Endometrial microvascular endothelial cells (primary cell): ENCODE results near the gene PIK3C2G. TPM values are rescaled to one million over a fixed set of nuclear protein-coding genes. Genes with fewer than 3 reads are reported as not detected.
"Not testable (repeated sequence)": the region's sequence is repeated elsewhere in the genome, so short reads cannot be mapped to it uniquely, and the experiment has no call there.

Source experiments
- in situ Hi-C: cut with HindIII; loops from 2 replicates; pipeline ENCODE4 v1.10.0; 2017; ENCODE audit warnings: low sequenced_read_pairs, low pct_unique_long_range_greater_than_20kb; ENCODE audit errors: inconsistent ontology term
- total RNA-seq: library from RNA; depleted of rRNA; stranded (reverse); fragments of >200 nt; gene quantifications from one replicate; pipeline ENCODE4 v1.2.3, GENCODE V29; 2015; ENCODE audit errors: inconsistent ontology term

The PIK3C2G gene
- total RNA-seq, 1 donor from 2014 or later, result not detected

GRCh38 chr12:18646286-18646890, 385.1 kb downstream of the PIK3C2G start:
- in situ Hi-C loops, result no loop called here

GRCh38 chr12:18651525-18651924, 390.2 kb downstream of the PIK3C2G start:
- in situ Hi-C loops, result no loop called here

DNA sequence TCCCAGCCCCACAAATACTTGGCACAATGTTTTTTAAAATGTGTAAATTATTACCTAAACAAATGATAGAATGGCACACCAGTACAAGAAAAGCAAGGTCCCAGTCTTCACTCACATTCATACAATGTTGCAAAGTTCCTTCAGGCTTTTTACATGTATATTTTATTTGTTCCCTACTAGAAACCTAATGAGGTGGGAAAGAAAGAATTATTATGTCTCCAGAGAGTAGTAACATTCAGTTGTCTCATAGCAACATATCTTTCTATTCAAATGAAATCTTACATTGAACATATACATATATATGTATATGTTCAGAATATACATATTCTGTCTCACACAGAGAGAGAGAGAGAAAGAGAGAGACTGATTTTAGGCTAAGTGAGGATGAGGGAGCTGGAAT, 391.3 kb downstream of the PIK3C2G start:
- in situ Hi-C loops, result no loop called here

GRCh38 chr12:18653465-18653864, 392.1 kb downstream of the PIK3C2G start:
- in situ Hi-C loops, result no loop called here

- in situ Hi-C loops, result no loop called here
These were observed 394.0 kb downstream of the PIK3C2G start for GRCh38 chr12:18655351-18655750.

DNA sequence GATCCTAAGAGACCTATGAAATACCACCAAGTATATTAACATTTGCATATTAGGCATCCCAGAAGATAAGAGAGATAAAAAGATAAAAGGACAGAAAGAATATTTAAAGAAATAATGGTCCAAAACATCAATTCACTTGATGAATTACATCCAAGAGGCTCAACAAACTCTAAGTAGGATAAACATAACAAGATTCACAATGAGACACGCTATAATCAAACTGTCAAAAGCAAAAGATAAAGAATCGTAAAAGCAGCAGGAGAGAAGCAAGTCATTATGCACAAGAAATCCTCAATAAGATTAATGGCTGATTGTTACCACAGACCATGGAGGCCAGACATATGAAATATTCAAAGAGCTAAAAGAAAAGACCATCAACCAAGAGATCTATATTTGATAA, 396.9 kb downstream of the PIK3C2G start:
- in situ Hi-C loops, result no loop called here

DNA sequence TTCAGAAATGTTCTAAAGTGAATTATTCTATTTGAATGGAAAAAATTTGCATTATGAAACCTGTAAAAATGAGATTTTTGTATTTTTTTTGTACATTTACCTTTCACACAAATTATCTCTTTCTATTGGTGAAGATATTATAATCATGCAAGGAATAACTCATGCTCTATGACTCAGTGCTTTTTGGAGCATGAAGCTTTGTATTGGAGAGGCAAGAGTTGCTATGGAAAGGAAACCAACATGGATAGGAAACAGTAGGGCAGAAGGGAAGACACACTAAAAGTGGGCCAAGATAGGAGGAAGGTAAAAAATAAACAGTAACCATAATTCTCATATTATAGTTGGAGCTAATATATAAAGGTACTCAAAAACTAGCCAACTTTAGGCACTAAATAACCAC, 397.5 kb downstream of the PIK3C2G start:
- in situ Hi-C loops, result no loop called here

DNA sequence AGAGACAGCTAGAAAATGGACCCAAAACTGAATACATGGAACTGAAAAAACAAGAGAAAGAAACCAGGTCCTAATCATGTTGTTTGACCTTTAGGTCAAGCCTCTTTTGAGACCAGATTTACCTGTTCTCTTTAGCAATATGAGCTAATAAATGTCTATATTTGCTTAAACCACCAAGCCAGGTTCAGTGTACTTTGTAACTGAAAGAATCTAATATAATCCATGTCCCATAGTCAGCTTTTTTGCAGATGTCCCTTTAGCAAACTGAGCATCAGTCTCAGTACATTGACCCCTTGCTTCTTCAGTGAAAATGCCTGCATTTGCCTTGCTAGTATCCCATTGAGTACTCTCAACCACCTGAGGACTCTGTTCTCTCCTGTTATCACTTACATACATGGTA, 414.8 kb downstream of the PIK3C2G start:
- in situ Hi-C loops, result no loop called here

DNA sequence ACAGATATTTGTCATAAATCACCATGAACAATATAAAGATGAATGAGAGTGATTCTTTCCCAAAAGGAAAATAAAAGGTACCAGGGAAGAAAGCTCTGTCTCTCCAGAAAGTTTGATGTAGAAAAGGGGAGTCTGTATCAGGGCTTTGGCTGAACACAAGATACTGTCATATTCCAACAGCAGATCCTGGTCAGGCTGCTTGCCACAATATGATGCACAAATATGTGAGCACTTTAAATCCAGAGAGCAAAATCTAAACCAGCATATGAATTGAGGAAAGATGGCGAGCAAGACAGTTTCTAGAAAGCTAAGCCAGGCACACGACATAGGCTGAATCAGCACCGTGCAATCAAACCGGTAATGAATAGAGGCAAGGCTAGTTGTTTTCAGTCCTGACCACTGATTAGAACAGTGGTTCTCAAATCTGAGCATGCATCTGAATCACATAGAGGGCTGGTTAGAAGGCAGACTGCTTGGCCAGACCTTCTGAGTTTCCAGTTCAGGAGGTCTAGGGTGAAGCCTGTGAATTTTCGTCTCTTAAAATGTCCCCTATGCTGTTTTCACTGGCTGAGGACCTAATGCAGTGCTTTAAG, 415.8 kb downstream of the PIK3C2G start:
- in situ Hi-C loops, result no loop called here

DNA sequence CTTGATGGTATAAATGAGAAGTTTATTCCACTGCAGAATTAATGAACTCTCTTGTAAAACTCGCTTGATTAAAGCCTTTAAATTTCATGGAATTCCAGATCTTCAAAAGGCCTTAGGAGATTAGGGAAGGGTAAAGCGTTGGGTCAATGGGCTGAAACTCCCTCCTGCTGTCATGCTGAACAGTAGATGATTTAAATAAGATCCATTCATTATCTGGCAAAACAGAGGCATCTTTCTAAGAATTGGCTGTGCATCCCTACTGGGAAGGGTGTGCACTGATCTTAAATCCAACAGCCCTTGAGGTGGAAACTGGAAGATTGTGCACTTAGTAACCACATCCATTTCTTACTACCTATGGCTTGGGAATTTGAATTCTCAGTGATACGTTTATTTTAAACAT, 420.5 kb downstream of the PIK3C2G start:
- in situ Hi-C loops, result no loop called here

DNA sequence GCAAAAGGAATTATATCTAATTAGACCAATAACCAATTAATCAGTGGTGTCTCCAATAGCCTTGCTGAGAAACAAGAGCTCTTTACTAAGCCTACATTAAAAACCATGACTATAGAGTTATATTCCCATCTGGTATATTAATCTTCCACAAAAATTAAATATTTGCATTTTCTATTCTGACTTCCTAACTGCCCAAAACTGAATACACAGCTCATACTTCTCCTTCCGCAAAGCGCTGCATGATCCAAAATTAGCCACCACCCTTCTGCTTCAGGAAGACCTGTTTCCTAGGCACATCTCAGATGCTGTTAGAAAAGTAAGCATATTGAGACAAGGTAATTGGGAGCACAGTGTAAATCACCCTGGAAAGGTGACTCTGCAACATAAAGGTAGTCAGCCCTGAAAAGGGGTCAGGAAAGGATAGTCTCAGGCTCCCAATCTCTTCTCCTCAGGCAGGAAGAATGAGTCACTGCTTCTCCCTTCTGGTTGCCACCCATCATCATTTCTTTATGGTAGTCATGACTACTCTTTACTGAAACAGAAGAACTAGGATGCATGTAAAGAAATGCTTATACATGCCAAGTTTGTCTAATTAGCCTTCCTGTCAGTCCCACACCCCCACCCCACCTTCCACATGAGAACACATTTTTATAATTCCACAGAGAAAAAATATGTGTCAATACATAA, 422.2 kb downstream of the PIK3C2G start:
- in situ Hi-C loops, result no loop called here

DNA sequence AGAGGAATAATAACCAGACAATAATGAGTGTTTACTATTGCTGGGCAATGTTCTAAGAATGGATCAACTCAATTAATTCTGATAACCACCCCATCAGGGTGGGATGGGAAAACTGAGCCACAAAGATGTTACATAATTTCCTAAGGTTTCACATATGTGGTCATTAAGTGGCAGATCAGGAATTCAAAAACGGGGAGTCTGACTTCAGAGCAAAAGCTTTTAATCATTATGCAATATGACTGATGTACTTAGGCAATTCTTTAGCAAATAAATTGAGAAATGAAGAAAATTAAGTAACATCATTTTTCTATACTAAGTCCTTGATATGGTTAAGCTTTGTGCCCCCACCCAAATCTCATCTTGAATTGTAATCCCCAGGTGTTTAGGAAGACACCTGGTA, 423.1 kb downstream of the PIK3C2G start:
- in situ Hi-C loops, result no loop called here

GRCh38 chr12:18689771-18690170, 428.5 kb downstream of the PIK3C2G start:
- in situ Hi-C loops, result no loop called here

DNA sequence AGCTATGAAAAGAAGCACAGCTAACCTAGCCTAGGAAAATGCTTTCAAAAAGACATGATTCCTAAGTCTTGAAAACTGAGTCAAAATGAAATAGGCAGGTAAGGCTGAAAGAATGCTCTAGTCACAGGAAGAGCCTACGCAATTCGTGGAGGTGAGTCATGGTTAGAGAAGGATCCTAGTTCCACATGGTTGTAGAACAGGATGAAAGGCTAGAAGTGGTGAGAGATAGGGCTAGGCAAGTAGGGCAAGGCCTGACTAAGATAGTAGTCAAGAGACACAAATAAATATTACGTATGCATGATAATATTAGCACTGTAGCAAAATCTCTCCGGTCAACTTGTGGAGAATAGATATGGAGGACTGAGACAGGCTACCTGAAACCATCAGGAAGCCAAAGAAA, 429.3 kb downstream of the PIK3C2G start:
- in situ Hi-C loops, result no loop called here

DNA sequence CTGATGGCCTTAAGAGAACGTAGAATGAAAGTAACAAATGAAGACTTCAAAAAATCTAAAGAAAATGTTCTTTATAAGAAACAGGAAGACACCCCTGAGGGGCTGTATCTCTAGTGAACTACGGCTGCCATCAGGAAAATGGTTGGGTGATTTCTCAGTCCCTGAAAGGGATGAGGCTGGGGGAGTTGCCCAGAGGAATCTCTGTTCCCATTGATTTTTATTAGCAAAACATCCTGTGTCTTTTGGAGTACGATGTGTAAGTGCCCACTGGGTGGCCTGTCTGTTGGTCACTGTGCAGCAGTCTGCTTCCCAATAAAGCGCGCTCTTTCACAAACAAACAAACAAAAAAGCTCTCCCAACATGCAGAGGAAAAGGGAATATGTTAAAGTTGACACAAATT, 432.7 kb downstream of the PIK3C2G start:
- in situ Hi-C loops, result not testable (repeated sequence)

- in situ Hi-C loops, result no loop called here
These were observed 435.8 kb downstream of the PIK3C2G start for GRCh38 chr12:18696971-18697602.
